HEK293 (cell line): ENCODE results near the gene KCND2.

Experiments
- ZFP41 ChIP-seq: fragments of 450-650 bp; formaldehyde crosslinking; IDR thresholded peaks from 2 replicates; pipeline ENCODE4 v1.5.1; 2016; ENCODE audit warnings: missing biosample characterization, missing genetic modification characterization, borderline replicate concordance
- ZNF658 ChIP-seq: fragments of 450-650 bp; formaldehyde crosslinking; IDR thresholded peaks from 2 replicates; pipeline ENCODE4; 2016; ENCODE audit warnings: missing biosample characterization, missing genetic modification characterization
- TF ChIP-seq, protein P1 (sequence below): fragments of 450-650 bp; formaldehyde crosslinking; IDR thresholded peaks from 2 replicates; pipeline ENCODE4 v1.5.1; 2016; ENCODE audit warnings: missing biosample characterization, missing genetic modification characterization
- TF ChIP-seq, protein P2 (sequence below): fragments of 450-650 bp; formaldehyde crosslinking; IDR thresholded peaks from 2 replicates; pipeline ENCODE4 v1.5.1; 2016; ENCODE audit warnings: missing biosample characterization, missing genetic modification characterization

DNA sequence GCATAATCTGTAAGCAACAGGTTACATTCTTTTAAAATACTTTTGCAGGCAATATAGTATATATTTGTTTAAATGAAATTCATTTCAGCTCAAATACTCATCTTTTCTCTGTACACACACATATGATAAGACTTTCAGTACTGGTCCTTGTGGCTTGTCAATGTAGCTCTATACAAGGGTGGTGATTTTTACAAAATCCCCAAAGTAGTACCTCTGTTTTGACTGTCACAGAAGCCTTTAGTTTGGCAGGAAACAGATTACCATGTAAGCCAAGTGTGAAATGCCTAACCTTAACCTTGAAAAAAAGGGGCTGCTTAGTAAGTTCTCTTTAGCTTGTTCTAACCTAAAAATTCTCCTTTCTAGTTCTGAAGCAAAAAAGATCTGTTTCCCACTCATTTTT, 87.9 kb downstream of the KCND2 start:
- TF ChIP-seq, protein P1, sequence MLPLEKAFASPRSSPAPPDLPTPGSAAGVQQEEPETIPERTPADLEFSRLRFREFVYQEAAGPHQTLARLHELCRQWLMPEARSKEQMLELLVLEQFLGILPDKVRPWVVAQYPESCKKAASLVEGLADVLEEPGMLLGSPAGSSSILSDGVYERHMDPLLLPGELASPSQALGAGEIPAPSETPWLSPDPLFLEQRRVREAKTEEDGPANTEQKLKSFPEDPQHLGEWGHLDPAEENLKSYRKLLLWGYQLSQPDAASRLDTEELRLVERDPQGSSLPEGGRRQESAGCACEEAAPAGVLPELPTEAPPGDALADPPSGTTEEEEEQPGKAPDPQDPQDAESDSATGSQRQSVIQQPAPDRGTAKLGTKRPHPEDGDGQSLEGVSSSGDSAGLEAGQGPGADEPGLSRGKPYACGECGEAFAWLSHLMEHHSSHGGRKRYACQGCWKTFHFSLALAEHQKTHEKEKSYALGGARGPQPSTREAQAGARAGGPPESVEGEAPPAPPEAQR (tag by site-specific recombination) = no peak
- TF ChIP-seq, protein P2, sequence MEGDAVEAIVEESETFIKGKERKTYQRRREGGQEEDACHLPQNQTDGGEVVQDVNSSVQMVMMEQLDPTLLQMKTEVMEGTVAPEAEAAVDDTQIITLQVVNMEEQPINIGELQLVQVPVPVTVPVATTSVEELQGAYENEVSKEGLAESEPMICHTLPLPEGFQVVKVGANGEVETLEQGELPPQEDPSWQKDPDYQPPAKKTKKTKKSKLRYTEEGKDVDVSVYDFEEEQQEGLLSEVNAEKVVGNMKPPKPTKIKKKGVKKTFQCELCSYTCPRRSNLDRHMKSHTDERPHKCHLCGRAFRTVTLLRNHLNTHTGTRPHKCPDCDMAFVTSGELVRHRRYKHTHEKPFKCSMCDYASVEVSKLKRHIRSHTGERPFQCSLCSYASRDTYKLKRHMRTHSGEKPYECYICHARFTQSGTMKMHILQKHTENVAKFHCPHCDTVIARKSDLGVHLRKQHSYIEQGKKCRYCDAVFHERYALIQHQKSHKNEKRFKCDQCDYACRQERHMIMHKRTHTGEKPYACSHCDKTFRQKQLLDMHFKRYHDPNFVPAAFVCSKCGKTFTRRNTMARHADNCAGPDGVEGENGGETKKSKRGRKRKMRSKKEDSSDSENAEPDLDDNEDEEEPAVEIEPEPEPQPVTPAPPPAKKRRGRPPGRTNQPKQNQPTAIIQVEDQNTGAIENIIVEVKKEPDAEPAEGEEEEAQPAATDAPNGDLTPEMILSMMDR (tag by site-specific recombination) = no peak
- TF ChIP-seq ZNF658 (tag by site-specific recombination) = no peak
- TF ChIP-seq ZFP41 (tag by site-specific recombination) = no peak
